ENCODE data around the gene ADGRA3. TPM values are rescaled to one million over a fixed set of nuclear protein-coding genes. Genes with fewer than 3 reads are reported as not detected.
"Not testable (repeated sequence)": the region's sequence is repeated elsewhere in the genome, so short reads cannot be mapped to it uniquely, and the experiment has no call there.

ADGRA3 gene
- polyA plus RNA-seq, 1 donor, result 62.1 TPM

GRCh38 chr4:22480675-22481327 is 35.1 kb downstream of the ADGRA3 start:
- no peak for DNase-seq

GRCh38 chr4:22478426-22478825 is 37.4 kb downstream of the ADGRA3 start:
- DNase-seq, result no peak

GRCh38 chr4:22477813-22478182 is 38.1 kb downstream of the ADGRA3 start:
- DNase-seq, result no peak

- no peak for DNase-seq
These were observed 38.6 kb downstream of the ADGRA3 start for GRCh38 chr4:22477136-22477812.

- DNase-seq, result no peak
These were observed 39.9 kb downstream of the ADGRA3 start for GRCh38 chr4:22476011-22476410.

GRCh38 chr4:22475311-22475646 is 40.6 kb downstream of the ADGRA3 start:
- not testable (repeated sequence) for DNase-seq

GRCh38 chr4:22474636-22475310 is 41.1 kb downstream of the ADGRA3 start:
- no peak for DNase-seq

- DNase-seq, result no peak
These were observed 42.6 kb downstream of the ADGRA3 start for GRCh38 chr4:22473268-22473667.

GRCh38 chr4:22471999-22472461 is 43.8 kb downstream of the ADGRA3 start:
- no peak for DNase-seq

- no peak for DNase-seq
These were observed 44.4 kb downstream of the ADGRA3 start for GRCh38 chr4:22471419-22471818.

GRCh38 chr4:22466581-22466980 is 49.3 kb downstream of the ADGRA3 start:
- no peak for DNase-seq

GRCh38 chr4:22465996-22466395 is 49.9 kb downstream of the ADGRA3 start:
- DNase-seq, result no peak

GRCh38 chr4:22465349-22465748 is 50.5 kb downstream of the ADGRA3 start:
- no peak for DNase-seq

GRCh38 chr4:22463179-22463578 is 52.7 kb downstream of the ADGRA3 start:
- DNase-seq, result no peak

- no peak for DNase-seq
These were observed 53.2 kb downstream of the ADGRA3 start for GRCh38 chr4:22462688-22463087.

GRCh38 chr4:22460266-22460665 is 55.6 kb downstream of the ADGRA3 start:
- no peak for DNase-seq

GRCh38 chr4:22458098-22458497 is 57.8 kb downstream of the ADGRA3 start:
- DNase-seq, result peak; percentile 59

- no peak for DNase-seq
These were observed 58.5 kb downstream of the ADGRA3 start for GRCh38 chr4:22457348-22457747.

- DNase-seq, result no peak
These were observed 59.6 kb downstream of the ADGRA3 start for GRCh38 chr4:22456291-22456690.

GRCh38 chr4:22454955-22455354 is 60.9 kb downstream of the ADGRA3 start:
- DNase-seq, result no peak

GRCh38 chr4:22454216-22454838 is 61.5 kb downstream of the ADGRA3 start:
- no peak for DNase-seq

- DNase-seq, result no peak
These were observed 71.1 kb downstream of the ADGRA3 start for GRCh38 chr4:22444813-22445212.

- no peak for DNase-seq
These were observed 72.9 kb downstream of the ADGRA3 start for GRCh38 chr4:22442956-22443355.
